NCI-H1436 (cell line): ENCODE measurements around the gene RCOR2.
"Not testable (repeated sequence)": the region's sequence is repeated elsewhere in the genome, so short reads cannot be mapped to it uniquely, and the experiment has no call there.

Source experiments
- DNase-seq: peaks from one replicate; lab custom pipeline; 2025; lab: John Stamatoyannopoulos, UW

The RCOR2 gene

GRCh38 chr11:63916837-63917691, at the start of gene RCOR2:
Gene RCOR2, minus strand, starts transcription at chr11:63917164. Its CDS starts 708 bp downstream, at chr11:63916456.
- DNase-seq: peak; percentile 76

DNA sequence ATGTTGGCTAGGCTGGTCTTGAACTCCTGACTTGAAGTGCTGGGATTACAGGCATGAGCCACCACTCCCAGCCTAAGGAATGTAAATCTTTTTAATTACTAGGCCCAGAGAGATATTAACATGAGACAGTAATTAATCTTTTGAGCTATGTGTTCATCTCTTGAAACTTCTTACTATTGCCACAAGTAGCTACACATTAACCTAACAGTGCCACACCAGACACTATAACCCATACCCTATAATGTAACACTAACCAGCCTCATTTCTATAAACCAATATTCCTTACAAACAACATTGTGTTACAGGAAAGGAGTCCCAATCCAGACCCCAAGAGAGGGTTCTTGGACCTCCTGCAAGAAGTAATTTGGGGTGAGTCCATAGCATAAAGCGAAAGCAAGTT, 49.5 kb upstream of the RCOR2 start:
- DNase-seq: no peak

GRCh38 chr11:63963895-63964294, 46.9 kb upstream of the RCOR2 start:
- DNase-seq: not testable (repeated sequence)

GRCh38 chr11:63961608-63962412, 44.8 kb upstream of the RCOR2 start:
- no peak for DNase-seq

- no peak for DNase-seq
These were observed 41.0 kb upstream of the RCOR2 start for GRCh38 chr11:63958008-63958407.

- no peak for DNase-seq
These were observed 35.6 kb upstream of the RCOR2 start for GRCh38 chr11:63952570-63952969.

DNA sequence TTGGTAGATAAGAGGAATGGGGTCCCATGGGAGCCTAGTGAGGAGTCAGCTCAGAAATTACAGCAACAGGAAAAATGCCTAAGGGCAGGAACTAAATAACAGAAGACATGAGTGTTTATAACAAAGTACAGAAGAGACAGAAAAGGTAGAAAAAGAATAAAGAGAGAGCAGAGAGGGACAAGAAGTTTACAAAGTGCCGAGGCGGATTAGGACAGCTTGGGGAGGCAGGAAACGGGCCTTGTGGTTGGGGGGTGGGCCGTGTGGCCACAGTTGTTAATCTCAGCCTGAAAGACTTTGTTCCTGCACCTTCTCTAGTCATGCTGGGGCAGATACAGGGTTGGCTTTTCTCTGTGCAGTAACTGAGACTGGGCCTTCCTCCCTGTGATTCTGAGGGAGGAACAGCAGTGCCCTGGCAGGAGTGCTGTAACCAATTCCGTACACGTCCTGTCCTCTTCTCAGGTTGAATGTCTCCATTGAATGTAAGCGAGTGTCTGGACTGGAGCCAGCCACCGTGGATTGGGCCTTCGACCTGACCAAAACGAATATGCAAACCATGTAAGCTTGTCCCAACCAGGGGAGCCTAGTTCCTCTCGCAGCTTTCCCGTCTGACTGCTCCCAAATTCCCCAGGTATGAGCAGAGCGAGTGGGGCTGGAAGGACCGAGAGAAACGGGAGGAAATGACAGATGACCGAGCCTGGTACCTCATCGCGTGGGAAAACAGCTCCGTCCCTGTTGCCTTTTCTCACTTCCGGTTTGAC, 35.0 kb upstream of the RCOR2 start:
- DNase-seq: no peak

- peak; percentile 65 for DNase-seq
These were observed 28.7 kb upstream of the RCOR2 start for GRCh38 chr11:63945477-63946163.

DNA sequence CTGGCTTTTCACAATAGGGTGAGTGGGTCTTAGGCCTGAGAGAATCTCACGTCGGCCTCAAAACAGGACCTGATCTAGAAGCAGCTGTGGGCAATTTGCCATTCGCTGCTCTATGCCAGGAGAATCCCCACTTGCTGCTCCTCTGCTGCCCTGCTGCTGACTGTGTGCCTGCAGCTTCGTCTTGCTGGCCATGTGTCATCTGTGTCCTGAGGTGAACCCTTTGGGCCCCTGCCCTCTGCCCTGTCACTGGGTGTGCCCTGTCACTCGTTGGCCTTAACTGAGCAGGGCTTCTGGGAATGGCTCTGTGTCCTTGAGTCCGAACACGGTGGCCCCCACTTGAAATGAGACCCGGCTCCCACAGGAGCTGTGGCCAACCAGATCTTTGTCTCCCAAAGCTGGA, 28.0 kb upstream of the RCOR2 start:
- DNase-seq: no peak

- DNase-seq: no peak
These were observed 25.8 kb upstream of the RCOR2 start for GRCh38 chr11:63942803-63943202.

DNA sequence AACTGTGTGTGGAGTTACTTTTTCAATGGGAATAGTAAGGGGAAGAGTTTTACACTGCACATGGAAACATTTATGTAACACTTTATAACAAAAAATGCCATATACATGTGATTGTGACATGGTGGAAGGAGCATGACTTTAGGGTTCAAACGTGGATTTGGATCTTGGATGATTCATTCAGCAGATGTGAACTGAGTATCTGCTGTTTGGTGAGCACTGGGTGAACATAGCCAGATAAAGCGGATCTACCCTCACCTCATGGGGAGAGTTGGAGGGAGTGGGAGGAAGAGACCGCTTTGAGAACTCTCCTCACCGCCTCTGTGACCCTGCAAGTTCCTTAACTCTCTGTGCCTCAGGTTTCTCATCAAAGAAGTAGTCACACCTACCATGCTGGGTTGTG, 24.9 kb upstream of the RCOR2 start:
- no peak for DNase-seq

DNA sequence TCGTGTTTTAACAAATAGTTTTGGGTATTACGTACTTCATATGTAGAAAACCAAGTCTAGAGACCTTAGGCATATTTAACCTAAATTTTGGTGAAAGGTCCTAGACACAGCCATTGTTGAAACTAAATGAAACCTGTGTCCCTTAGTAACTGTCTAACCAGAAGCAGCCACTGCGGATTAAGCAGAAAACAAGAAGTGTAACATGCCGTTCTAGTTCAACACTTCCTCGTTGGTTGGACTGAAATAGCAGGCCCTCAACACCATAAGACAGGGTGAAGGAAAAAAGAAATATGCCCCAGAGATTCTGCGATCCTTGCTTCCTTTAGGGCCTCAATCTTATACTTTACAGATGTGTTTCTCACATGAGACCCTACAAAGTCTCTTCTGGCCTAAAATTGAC, 23.8 kb upstream of the RCOR2 start:
- no peak for DNase-seq

GRCh38 chr11:63939397-63939891, 22.5 kb upstream of the RCOR2 start:
- DNase-seq: no peak

DNA sequence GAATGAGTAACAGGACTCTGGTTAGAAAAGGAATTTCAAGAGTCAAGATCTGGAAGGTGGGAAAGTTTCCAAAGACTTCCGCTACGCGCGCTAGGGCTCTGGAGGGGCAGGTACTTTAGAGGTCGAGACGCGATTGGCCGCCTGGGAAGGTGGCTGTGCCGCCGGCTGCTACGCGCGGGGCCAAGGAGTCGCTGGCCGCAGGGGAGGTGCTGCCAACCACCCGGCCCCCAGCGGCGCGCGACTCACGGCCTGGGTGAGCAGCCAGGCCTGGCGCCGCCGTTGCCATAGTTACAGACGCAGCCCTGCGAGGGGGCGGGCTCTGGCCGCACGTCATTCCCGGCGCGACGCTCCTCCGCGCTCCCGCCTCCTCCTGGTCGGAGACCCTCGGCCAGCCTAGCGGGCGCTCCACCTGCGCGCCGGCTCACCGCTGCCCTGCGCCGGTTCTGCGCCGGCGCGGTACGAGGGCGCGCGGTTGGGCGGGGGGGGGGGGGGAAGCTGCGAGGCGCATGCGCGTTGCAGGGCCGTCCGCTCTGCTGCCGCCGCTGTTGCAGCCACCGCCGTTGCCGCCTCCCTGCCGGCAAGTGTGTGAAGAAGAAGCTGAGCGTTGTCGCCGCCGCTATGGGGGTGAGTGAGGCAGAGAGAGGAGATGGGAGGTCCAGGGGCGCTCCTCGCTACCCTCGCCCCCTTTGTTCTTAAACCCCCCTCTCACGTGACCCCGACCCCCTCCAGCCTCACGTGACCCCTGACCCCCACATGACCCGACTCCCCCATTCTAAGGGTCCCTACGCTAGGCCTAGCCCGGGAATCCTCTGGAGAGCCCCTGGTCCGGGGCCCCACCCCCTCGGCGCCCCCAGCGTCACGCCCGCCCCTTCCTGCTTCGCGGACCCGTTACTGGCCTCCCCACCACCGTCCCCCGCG, 21.8 kb upstream of the RCOR2 start, which contains the start of gene NAA40:
NAA40 (plus strand) TSS at position 524 of the 918 bp plus-strand sequence; CDS start at position 619, 95 bp downstream.
- DNase-seq: peak; percentile 94

GRCh38 chr11:63937713-63938478, 20.9 kb upstream of the RCOR2 start:
- no peak for DNase-seq

DNA sequence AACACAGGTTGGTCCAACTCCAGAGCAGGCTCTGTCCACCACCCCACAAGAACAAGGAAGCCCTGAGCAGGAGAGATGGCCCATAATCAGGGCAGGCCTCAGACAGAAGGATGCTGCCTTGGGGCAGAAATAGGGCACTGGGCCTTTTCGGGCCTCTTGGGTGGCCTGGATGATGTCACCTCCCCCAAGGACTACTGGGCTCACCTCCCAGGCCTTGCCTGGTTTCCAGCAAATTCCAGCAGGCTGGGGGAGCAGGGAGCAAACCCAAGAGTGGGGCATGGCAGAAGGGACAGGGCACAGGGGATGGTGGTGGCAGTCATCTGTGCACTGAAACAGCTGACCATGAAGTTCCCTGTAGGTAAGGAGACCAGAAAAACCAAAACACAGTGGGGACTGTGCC, 16.5 kb upstream of the RCOR2 start:
- DNase-seq: no peak

DNA sequence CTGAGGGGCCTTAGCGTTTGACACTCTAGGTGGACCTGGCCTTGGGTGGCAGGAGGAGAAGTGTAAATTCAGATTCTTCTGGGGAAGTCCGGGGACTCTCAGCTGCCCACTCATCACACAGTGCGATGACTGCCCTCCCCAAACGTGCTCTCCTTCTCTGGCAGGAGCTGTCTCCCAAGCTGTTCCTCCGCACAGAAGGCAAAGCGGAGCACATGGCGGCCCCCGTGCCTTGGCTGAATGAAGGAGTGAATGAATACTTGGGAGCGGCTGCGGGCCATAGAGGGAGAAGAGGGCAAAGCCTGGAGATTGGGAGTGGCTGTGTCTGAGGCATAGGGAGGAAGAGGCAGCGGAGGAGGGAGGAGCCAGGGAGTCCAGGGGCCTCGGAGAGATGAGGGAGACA, 14.9 kb upstream of the RCOR2 start:
- DNase-seq: no peak

GRCh38 chr11:63931045-63931444, 14.1 kb upstream of the RCOR2 start:
- DNase-seq: no peak

DNA sequence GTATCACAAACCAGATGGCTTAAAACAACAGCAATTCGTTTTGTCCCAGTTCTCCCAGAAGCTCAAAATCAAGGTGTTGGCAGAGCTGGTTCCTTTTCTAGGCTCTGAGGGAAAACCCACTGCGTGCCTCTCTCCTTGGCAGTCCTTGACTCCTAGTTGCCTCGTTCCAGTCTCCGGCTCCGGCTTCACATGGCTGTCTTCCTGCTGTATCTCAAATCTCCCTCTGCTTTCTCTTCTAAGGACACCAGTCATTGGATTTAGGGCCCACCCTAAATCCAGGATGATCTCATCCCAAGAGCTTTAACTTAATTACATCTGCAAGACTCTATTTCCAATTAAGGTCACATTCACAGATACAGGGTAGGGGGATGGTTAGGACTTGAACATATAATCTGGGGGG, 12.7 kb upstream of the RCOR2 start:
- DNase-seq: no peak

DNA sequence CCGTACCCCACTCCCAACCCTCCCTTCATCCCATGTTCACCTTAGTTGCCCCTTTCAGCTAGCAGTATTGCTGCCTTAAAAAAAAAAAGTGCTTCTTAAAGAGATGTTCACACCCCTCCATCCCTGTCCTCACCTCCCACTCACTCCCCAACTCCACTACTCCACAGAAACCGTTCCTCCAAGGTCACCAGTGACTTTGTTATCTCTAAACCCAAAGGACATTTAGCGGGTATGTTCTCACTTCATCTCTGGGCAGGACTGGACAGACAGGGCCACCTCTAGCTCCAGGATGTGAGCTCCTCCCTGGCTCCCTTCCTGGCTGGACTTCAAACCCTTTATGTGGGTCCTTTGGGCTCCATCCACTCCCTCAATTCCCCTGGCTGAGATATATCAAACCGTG, 6.4 kb upstream of the RCOR2 start:
- no peak for DNase-seq
